ENCODE results near the gene CEACAM19.

Gene CEACAM19

GRCh38 chr19:44701228-44701627, 29.9 kb downstream of the CEACAM19 start:
- no peak overlapping the region for H3K4me3 ChIP-seq (ENCODE audit: low read length)
- no peak for DNase-seq (ENCODE audit: low read depth)
- no peak for TF ChIP-seq CTCF (IDR thresholded peaks at IDR 0.05; ENCODE audit: insufficient read depth, low read depth, low read length, missing control alignments)

GRCh38 chr19:44702551-44703176, 31.4 kb downstream of the CEACAM19 start:
- TF ChIP-seq CTCF (IDR thresholded peaks at IDR 0.05; ENCODE audit: insufficient read depth, low read depth, low read length, missing control alignments): no peak
- H3K4me3 ChIP-seq (ENCODE audit: low read length): no peak overlapping the region
- no peak for DNase-seq (ENCODE audit: low read depth)

GRCh38 chr19:44703336-44704078, 32.2 kb downstream of the CEACAM19 start:
- no peak for DNase-seq (ENCODE audit: low read depth)
- no peak overlapping the region for H3K4me3 ChIP-seq (ENCODE audit: low read length)
- TF ChIP-seq CTCF (IDR thresholded peaks at IDR 0.05; ENCODE audit: insufficient read depth, low read depth, low read length, missing control alignments): no peak

GRCh38 chr19:44704982-44705381, 33.7 kb downstream of the CEACAM19 start:
- no peak overlapping the region for H3K4me3 ChIP-seq (ENCODE audit: low read length)
- no peak for TF ChIP-seq CTCF (IDR thresholded peaks at IDR 0.05; ENCODE audit: insufficient read depth, low read depth, low read length, missing control alignments)
- DNase-seq (ENCODE audit: low read depth): no peak

- no peak for DNase-seq (ENCODE audit: low read depth)
- TF ChIP-seq CTCF (IDR thresholded peaks at IDR 0.05; ENCODE audit: insufficient read depth, low read depth, low read length, missing control alignments): no peak
- H3K4me3 ChIP-seq (ENCODE audit: low read length): no peak overlapping the region
Measured at GRCh38 chr19:44705502-44706010, 34.3 kb downstream of the CEACAM19 start.

GRCh38 chr19:44706506-44707236, 35.4 kb downstream of the CEACAM19 start:
- no peak for TF ChIP-seq CTCF (IDR thresholded peaks at IDR 0.05; ENCODE audit: insufficient read depth, low read depth, low read length, missing control alignments)
- H3K4me3 ChIP-seq (ENCODE audit: low read length): no peak overlapping the region
- DNase-seq (ENCODE audit: low read depth): no peak

Measured in epithelial cell of esophagus (primary cell).